ENCODE results near the gene UBA6.
"Not testable (repeated sequence)": the region's sequence is repeated elsewhere in the genome, so short reads cannot be mapped to it uniquely, and the experiment has no call there.

The UBA6 gene

DNA sequence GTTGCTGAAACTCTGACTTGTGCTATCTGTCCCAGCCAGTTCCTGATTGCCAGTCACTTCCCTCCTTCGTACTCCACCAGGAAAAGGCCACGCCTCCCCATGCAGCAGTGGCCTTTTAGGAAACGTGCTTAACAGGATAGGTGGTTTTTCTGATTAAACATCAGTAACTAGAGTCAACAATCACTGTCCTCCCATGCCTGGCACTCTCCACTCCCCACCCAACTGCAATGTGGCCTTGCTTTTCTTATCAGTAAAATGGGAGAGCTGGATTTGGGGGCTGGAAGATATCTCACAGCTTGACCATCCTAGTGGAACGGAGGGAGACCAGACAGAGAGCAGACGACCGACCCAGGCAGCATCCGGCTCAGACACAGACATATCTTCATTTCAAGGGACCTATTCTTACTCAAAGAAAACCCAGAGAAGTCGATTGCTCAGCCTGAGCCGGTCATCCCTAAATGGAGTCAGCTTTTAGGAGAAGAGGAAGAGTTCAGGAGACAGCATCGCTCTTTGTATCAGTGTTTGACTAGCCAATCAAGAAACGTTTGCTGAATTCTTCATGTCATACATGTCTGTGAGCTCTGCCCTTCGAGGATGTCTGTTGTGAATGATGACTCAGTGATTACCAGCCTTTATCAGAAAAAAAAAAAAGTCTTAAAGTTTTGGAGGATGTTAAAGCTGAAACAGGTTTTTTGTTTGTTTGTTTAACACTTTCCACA, 12.7 kb upstream of the UBA6 start:
- TF ChIP-seq, protein P1, sequence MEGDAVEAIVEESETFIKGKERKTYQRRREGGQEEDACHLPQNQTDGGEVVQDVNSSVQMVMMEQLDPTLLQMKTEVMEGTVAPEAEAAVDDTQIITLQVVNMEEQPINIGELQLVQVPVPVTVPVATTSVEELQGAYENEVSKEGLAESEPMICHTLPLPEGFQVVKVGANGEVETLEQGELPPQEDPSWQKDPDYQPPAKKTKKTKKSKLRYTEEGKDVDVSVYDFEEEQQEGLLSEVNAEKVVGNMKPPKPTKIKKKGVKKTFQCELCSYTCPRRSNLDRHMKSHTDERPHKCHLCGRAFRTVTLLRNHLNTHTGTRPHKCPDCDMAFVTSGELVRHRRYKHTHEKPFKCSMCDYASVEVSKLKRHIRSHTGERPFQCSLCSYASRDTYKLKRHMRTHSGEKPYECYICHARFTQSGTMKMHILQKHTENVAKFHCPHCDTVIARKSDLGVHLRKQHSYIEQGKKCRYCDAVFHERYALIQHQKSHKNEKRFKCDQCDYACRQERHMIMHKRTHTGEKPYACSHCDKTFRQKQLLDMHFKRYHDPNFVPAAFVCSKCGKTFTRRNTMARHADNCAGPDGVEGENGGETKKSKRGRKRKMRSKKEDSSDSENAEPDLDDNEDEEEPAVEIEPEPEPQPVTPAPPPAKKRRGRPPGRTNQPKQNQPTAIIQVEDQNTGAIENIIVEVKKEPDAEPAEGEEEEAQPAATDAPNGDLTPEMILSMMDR (IDR thresholded peaks at IDR 0.05), result no peak
- intact Hi-C loops (cut with DNase I; ENCODE audit: low total_unique reads), result no loop called here
- Histone ChIP-seq H3K4me1 (no peaks in the 10 kb centered on the region), H3K4me3 (no peak overlapping the region), H3K27me3 (no peaks in the 10 kb centered on the region), H3K9me3 (no peaks in the 10 kb centered on the region), H3K36me3 (peaks cover 0 to 10% (median 6%) of the 10 kb centered on the region in 3 donors), H3K27ac (no peak overlapping the region)
- DNase-seq, result no peak

DNA sequence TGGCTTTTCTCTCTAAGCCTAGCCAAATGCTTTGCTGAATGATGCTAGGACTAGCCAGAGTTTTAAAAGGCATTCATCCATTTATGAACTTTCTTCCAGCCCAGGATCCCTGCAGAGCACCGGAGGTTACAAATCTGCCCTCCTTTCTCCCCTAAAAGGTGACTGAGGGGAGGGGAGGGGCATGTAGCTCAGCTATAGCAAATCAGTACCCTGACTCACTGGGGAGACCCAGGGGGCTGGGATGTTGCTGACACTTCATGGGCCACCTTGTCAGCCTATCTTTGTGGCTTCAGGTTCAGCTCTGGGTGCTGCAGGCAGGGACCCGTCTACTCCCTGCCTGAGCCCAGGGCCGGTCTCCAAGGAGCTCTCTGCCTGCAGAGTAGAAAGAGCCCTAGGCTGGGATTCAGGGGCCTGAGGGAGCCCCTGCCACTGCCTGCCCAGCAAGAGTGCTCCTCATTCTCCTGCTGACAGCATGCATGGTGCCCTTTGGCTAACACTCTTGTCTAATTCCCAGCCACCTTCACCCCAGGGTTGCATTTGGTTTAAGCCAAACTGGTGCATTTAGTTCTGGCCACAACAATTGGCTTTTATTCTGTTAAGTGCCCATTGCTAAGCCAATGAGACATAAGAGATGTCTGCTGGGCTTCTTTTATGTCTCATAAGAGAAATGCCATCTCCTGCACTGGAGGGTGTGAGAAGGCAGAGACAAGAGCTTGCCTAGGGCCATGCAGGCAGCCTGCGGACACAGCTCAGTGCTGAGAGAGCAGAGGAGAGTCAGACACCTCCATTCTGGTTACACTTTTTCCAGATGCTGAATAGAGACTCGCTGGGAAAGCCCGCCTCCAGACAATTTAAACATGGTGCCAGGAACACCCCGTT, 11.9 kb upstream of the UBA6 start:
- Histone ChIP-seq H3K9me3 (no peaks in the 10 kb centered on the region), H3K27ac (no peak overlapping the region), H3K4me3 (no peak overlapping the region), H3K36me3 (peaks cover 0 to 10% (median 6%) of the 10 kb centered on the region in 3 donors), H3K27me3 (no peaks in the 10 kb centered on the region), H3K4me1 (no peaks in the 10 kb centered on the region)
- DNase-seq, result no peak
- TF ChIP-seq, protein P1 (IDR thresholded peaks at IDR 0.05), result no peak
- intact Hi-C loops (cut with DNase I; ENCODE audit: low total_unique reads), result no loop called here

DNA sequence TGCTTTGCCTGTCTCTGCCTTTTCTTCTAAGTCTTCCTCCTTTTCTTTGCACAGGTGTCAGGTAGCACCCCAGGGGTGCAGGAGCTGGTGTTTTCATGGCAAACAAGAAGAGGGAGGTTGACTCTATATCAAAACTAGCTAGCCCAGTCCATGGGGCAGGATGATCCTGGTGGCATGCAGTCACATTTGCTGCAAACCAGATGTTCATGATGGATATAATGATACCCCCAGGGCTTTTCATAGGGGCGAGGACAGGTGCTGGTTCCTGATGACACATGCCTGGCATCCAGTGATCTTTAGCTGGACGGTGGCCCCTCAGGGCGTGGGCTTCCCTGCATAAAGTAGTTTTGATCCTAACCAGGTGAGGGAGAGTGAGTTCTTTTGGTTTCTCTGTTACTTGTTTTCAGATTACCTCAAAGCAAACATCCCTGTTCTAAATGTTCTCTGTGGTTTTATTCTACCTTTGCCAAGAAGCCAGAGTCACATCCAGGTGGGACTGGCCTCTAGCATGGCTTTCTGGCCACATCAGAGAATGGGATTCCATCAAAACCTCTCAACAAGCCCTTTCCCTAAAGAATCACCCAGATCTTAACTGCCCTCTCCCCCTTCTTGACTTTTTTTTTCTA, 11.2 kb upstream of the UBA6 start:
- Histone ChIP-seq H3K36me3 (peaks cover 0 to 7% (median 3%) of the 10 kb centered on the region in 3 donors), H3K27ac (no peak overlapping the region), H3K9me3 (no peaks in the 10 kb centered on the region), H3K27me3 (no peaks in the 10 kb centered on the region), H3K4me1 (no peaks in the 10 kb centered on the region), H3K4me3 (no peak overlapping the region)
- intact Hi-C loops (cut with DNase I; ENCODE audit: low total_unique reads), result no loop called here
- TF ChIP-seq, protein P1 (IDR thresholded peaks at IDR 0.05), result no peak
- DNase-seq, result no peak

- not testable (repeated sequence) for DNase-seq
These were observed 5.7 kb upstream of the UBA6 start for GRCh38 chr4:67706682-67707081.

DNA sequence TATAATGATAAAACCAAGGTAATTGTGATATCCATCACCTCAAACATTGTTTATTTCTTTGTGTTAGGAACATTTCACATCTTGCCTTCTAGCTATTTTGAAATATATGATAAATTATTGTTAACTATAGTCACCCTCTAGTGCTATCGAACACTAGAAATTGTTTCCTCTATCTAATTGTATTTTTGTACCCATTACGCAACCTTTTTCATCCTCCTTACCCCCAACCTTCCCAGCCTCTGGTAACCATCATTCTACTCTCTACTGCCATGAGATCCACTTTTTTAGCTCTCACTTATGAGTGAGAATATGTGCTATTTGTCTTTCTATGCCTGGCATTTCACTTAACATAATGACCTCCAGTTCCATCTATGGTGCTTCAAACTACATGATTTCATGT, 3.9 kb upstream of the UBA6 start:
- no peak overlapping the region for H3K27ac ChIP-seq
- H3K36me3 ChIP-seq, result no peaks in the 10 kb centered on the region
- peaks cover 0 to 11% (median 5%) of the 10 kb centered on the region in 4 donors for H3K4me1 ChIP-seq
- intact Hi-C loops (cut with DNase I; ENCODE audit: low total_unique reads), result no loop called here
- no peak for DNase-seq
- H3K4me3 ChIP-seq, result no peak overlapping the region
- TF ChIP-seq, protein P1 (IDR thresholded peaks at IDR 0.05), result no peak
- no peaks in the 10 kb centered on the region for H3K27me3 ChIP-seq
- no peaks in the 10 kb centered on the region for H3K9me3 ChIP-seq

More at GRCh38 chr4:67706682-67707081, 5.7 kb upstream of the UBA6 start:
- H3K4me1 ChIP-seq; H3K4me3 ChIP-seq; H3K36me3 ChIP-seq; H3K27ac ChIP-seq; intact Hi-C loops (cut with DNase I; ENCODE audit: low total_unique reads); H3K9me3 ChIP-seq; H3K27me3 ChIP-seq: not testable (repeated sequence)

Measured in tibial artery (tissue), 4 donors.